HG02870 (cell line): ENCODE measurements around the gene DHCR7.

ENCODE experiments used
- ATAC-seq: cut with Tn5 transposase; IDR thresholded peaks from one replicate; pipeline ENCODE4 v1.9.1; 2021; ENCODE audit warnings: mild to moderate bottlenecking, moderate library complexity; ENCODE audit not compliant: unreplicated experiment

DHCR7 gene

DNA sequence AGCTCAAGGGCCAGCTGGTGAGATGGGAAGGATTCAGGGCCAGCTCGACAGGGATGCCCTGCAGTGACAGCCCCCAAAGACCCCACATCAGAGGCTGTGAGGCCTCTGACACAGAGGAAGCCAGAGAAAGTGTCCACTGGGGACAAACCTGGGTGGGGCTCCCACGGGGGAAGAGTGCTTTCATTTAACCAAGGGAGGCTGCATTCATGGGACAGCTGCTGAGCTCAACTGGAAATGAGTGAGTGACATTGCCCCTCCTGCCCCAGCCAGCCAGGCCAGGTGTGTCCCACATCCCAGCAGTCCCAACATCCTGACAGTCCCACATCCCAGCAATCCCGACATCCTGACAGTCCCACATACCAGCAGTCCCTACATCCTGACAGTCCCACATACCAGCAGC is 61.0 kb downstream of the DHCR7 start:
- ATAC-seq: no peak

DNA sequence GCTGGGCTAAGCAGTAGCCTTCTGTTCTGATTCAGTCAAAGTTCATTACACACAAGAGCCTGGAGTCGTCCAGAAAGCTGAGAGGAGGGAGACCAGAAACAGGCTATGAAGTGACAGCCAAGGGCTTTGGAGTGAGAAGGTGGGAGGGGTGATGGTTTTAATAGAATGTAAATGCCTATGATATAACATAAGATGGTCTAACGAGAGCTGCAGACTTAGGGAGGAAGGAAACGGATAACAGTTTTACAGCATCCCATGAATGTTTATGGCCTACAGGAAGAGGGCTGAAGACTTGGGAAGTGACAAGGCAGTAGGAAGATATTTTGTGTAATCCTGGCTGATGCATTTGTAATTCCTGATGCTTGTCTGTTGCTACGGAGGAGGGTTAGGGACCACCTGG is 62.0 kb downstream of the DHCR7 start:
- ATAC-seq: no peak

DNA sequence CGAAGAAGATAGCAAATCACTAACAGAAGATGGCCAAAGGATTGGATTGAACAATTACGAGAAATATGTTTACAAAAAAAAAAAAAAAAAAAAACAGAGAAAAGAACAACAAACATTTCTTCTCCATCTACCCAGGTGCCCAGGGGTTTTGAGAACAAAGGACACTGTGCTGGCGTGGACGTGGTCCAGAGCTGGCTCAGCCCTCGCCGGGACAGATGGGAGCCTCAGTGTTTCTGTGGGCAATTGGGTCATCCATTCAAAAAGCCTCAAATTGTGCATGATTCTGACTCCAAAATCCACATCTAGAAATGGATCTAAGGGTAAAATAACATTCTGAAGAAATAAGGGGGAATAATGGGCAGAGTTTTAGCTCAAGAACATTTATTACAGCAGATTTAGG is 63.1 kb downstream of the DHCR7 start:
- ATAC-seq: no peak

DNA sequence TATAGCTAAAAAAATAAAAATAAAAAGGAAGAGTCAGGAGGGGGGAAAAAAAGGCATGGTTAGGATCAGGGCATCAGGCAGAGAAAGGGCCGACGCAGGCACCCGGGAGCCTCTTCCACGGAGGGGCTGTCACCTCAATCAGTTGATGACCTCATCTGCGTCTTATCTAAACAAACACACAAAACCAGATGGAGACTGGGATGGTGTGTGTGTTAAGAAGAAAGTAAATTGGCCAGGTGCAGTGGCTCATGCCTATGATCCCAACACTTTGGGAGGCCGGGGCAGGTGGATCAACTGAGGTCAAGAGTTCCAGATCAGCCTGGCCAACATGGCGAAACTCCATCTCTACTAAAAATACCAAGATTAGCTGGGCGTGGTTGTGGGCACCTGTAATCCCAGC is 63.6 kb downstream of the DHCR7 start:
- ATAC-seq: no peak
